Measurements from ENCODE around the gene ADGB.

ADGB gene

DNA sequence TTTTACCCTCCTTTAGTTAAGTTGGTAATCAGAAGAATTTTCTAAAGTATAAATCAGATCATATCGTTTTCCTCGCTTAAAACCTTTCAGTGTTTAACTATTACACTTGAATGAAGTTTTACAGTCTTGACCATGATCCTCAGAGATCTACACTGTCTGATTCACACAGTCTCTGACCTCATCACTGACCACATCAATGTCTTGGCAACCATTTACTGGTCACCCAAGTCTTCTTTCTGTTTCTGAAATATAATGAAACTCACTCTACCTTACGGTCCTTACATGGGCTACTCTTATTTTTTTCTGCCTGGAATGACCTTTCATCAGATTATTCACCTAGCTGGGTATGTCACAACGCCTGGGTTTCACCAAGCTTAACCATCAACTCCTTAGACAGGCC, 71.4 kb downstream of the ADGB start:
- H3K4me3 ChIP-seq (ENCODE audit: severe bottlenecking): no peak overlapping the region
- H3K27me3 ChIP-seq (ENCODE audit: insufficient read depth, poor library complexity, severe bottlenecking): peaks cover 4% of the 10 kb centered on the region
- TF ChIP-seq, protein P1, sequence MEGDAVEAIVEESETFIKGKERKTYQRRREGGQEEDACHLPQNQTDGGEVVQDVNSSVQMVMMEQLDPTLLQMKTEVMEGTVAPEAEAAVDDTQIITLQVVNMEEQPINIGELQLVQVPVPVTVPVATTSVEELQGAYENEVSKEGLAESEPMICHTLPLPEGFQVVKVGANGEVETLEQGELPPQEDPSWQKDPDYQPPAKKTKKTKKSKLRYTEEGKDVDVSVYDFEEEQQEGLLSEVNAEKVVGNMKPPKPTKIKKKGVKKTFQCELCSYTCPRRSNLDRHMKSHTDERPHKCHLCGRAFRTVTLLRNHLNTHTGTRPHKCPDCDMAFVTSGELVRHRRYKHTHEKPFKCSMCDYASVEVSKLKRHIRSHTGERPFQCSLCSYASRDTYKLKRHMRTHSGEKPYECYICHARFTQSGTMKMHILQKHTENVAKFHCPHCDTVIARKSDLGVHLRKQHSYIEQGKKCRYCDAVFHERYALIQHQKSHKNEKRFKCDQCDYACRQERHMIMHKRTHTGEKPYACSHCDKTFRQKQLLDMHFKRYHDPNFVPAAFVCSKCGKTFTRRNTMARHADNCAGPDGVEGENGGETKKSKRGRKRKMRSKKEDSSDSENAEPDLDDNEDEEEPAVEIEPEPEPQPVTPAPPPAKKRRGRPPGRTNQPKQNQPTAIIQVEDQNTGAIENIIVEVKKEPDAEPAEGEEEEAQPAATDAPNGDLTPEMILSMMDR (IDR thresholded peaks at IDR 0.05; ENCODE audit: poor library complexity, severe bottlenecking): no peak
- DNase-seq (ENCODE audit: low spot score) (no peak), ATAC-seq (ENCODE audit: low read depth) (no peak)
- H3K27ac ChIP-seq (ENCODE audit: poor library complexity, severe bottlenecking): no peak overlapping the region
- H3K9me3 ChIP-seq (ENCODE audit: severe bottlenecking): no peaks in the 10 kb centered on the region
- H3K4me1 ChIP-seq (ENCODE audit: insufficient read depth, poor library complexity, severe bottlenecking): no peaks in the 10 kb centered on the region
- no peaks in the 10 kb centered on the region for H3K36me3 ChIP-seq (ENCODE audit: low read depth)

DNA sequence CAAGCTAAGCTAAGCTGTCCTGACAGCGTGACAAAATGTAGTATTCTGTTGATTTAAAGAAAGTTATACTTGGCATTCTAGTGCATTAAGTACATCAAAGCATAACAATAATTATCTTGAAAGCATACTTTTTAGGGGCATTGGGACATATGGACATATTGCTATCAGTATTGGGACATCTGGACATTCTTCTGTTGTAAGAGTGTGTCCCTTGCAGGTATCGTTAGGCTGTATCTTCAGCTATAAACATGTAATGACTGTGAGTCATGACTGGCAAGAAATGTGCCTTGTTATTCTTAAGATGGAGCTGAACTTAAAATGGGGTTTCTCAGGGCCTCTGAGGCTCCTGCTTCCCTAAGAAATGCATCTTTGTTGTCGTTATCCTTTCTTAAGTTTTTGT, 74.3 kb downstream of the ADGB start:
- no peak overlapping the region for H3K4me3 ChIP-seq (ENCODE audit: severe bottlenecking)
- H3K9me3 ChIP-seq (ENCODE audit: severe bottlenecking): no peaks in the 10 kb centered on the region
- DNase-seq (ENCODE audit: low spot score): no peak
- H3K27me3 ChIP-seq (ENCODE audit: insufficient read depth, poor library complexity, severe bottlenecking): peaks cover 4% of the 10 kb centered on the region
- TF ChIP-seq, protein P1 (IDR thresholded peaks at IDR 0.05; ENCODE audit: poor library complexity, severe bottlenecking): no peak
- no peak overlapping the region for H3K27ac ChIP-seq (ENCODE audit: poor library complexity, severe bottlenecking)
- ATAC-seq (ENCODE audit: low read depth): no peak
- H3K4me1 ChIP-seq (ENCODE audit: insufficient read depth, poor library complexity, severe bottlenecking): no peaks in the 10 kb centered on the region
- H3K36me3 ChIP-seq (ENCODE audit: low read depth): no peaks in the 10 kb centered on the region

DNA sequence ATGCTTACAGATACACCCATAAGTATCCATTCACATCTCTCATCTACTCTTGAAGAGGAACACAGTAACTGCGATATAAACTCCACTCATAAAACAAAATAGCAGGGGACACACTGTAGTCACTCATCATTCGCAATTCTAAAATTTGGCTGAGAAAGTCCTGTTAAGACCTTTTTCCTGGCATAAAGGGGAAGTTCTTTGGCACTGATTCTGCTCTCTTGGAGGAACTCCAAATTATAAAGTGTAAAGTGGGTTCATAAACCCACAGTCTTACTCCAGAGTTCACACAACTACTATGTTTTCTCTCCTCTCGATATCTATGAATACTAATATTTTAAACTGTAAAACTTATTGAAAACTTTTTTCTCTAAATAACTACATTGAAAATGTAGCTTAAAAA, 80.6 kb downstream of the ADGB start:
- Histone ChIP-seq H3K27me3 (ENCODE audit: insufficient read depth, poor library complexity, severe bottlenecking) (no peaks in the 10 kb centered on the region), H3K27ac (ENCODE audit: poor library complexity, severe bottlenecking) (no peak overlapping the region), H3K4me1 (ENCODE audit: insufficient read depth, poor library complexity, severe bottlenecking) (no peaks in the 10 kb centered on the region), H3K9me3 (ENCODE audit: severe bottlenecking) (no peaks in the 10 kb centered on the region), H3K36me3 (ENCODE audit: low read depth) (no peaks in the 10 kb centered on the region), H3K4me3 (ENCODE audit: severe bottlenecking) (no peak overlapping the region)
- ATAC-seq (ENCODE audit: low read depth) (no peak), DNase-seq (ENCODE audit: low spot score) (no peak)
- TF ChIP-seq, protein P1 (IDR thresholded peaks at IDR 0.05; ENCODE audit: poor library complexity, severe bottlenecking): no peak

DNA sequence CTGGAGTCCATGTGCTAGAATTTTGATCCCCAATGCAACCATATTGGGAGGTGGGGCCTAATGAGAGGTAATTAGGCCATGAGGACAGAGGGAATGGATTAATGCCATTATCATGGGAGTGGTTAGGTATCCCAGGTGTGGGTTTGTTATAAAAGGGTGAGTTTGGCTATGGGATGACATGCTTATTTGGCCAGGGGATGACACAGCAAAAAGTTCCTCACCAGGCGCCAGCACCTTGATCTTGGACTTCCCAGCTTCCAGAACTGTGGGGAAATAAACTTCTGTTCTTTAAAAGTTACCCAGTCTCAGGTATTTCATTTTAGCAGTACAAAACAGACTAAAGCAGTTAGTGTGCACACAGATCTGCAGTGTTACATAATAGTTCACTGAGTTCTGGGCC, 84.1 kb downstream of the ADGB start:
- no peak overlapping the region for H3K4me3 ChIP-seq (ENCODE audit: severe bottlenecking)
- H3K36me3 ChIP-seq (ENCODE audit: low read depth): no peaks in the 10 kb centered on the region
- DNase-seq (ENCODE audit: low spot score) (no peak), ATAC-seq (ENCODE audit: low read depth) (no peak)
- no peaks in the 10 kb centered on the region for H3K27me3 ChIP-seq (ENCODE audit: insufficient read depth, poor library complexity, severe bottlenecking)
- TF ChIP-seq, protein P1 (IDR thresholded peaks at IDR 0.05; ENCODE audit: poor library complexity, severe bottlenecking): no peak
- no peaks in the 10 kb centered on the region for H3K9me3 ChIP-seq (ENCODE audit: severe bottlenecking)
- no peaks in the 10 kb centered on the region for H3K4me1 ChIP-seq (ENCODE audit: insufficient read depth, poor library complexity, severe bottlenecking)
- H3K27ac ChIP-seq (ENCODE audit: poor library complexity, severe bottlenecking): no peak overlapping the region

DNA sequence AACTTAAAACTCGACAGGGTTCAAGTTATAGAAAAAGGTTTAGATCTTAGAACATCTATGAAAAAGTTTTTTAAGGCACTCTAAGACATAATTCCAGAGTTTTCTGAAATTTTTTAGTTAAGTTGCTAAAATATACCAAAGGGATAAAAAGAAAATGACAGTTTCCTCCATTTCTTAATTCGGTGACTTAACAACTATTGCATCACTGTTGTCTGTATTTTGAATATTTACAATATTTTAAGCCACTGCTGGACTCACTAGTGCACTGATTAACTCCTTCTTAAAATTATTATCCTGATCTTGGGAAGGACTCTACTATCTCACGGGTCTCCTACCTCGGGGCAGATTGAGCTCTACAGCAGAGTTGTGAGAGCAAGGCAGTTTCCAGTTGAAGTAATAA, 91.0 kb downstream of the ADGB start:
- TF ChIP-seq, protein P1 (IDR thresholded peaks at IDR 0.05; ENCODE audit: poor library complexity, severe bottlenecking): no peak
- Histone ChIP-seq H3K27me3 (ENCODE audit: insufficient read depth, poor library complexity, severe bottlenecking) (no peaks in the 10 kb centered on the region), H3K9me3 (ENCODE audit: severe bottlenecking) (no peaks in the 10 kb centered on the region), H3K36me3 (ENCODE audit: low read depth) (no peaks in the 10 kb centered on the region), H3K4me1 (ENCODE audit: insufficient read depth, poor library complexity, severe bottlenecking) (no peaks in the 10 kb centered on the region), H3K27ac (ENCODE audit: poor library complexity, severe bottlenecking) (no peak overlapping the region), H3K4me3 (ENCODE audit: severe bottlenecking) (no peak overlapping the region)
- no peak for DNase-seq (ENCODE audit: low spot score)
- no peak for ATAC-seq (ENCODE audit: low read depth)

All from RWPE2 (cell line).